HCT116 (cell line): ENCODE measurements around the gene C16orf74. TPM values are rescaled to one million over a fixed set of nuclear protein-coding genes. Genes with fewer than 3 reads are reported as not detected.

ENCODE experiments used
- ATAC-seq: fragments of 200-7000 bp; cut with Tn5 transposase; 2 replicates; pipeline ENCODE4 v1.9.1; 2020; ENCODE audit warnings: mild to moderate bottlenecking, moderate library complexity
- BruUV-seq: library from RNA; stranded (reverse); fragments of 400-500 nt; replicated peaks from 2 replicates; lab custom pipeline; 2021; lab: Mats Ljungman, UMichigan
- CTCF ChIA-PET: fragments of 300-600 bp; sonication (Branson Sonifier 250); formaldehyde crosslinking; loops from one replicate; lab custom pipeline; 2021; ENCODE audit warnings: antibody characterized with exemption; lab: Charles Lee
- POLR2A ChIA-PET: fragments of 300-600, 350-600 bp; sonication (Branson Sonifier 250); formaldehyde crosslinking; loops from one replicate; lab custom pipeline; 2021; ENCODE audit warnings: antibody characterized with exemption; lab: Charles Lee
- RAD21 ChIA-PET, 2 experiments: fragments of 300-600 bp; sonication (Branson Sonifier 250); formaldehyde crosslinking; loops; one replicate each; lab custom pipeline; 2023; ENCODE audit warnings: low total read pairs in 2 of 2; ENCODE audit not compliant: uncharacterized antibody in 2 of 2, unreplicated experiment in 2 of 2, low non-redundant PET in 1 of 2; lab: Charles Lee
- DNase-seq: peaks from one replicate; pipeline ENCODE4 v3.0.0-alpha.2; 2010; ENCODE audit warnings: low read depth, low spot score
- H2AFZ ChIP-seq: fragments of 200-600 bp; shearing (Covaris generic), sonication (generic); 2 replicates; pipeline ENCODE4 v1.6.1; 2017; ENCODE audit warnings: low read depth, mixed run types, mixed read lengths, antibody characterized with exemption, low read length; ENCODE audit not compliant: poor library complexity, severe bottlenecking
- H3K27ac ChIP-seq: 2 replicates; pipeline ENCODE4 v1.5.1; 2012; ENCODE audit warnings: low read depth, low read length
- H3K27me3 ChIP-seq: fragments of 200-600 bp; sonication (generic); 2 replicates; pipeline ENCODE4 v1.6.1; 2016; ENCODE audit warnings: mixed run types, low read length, mixed read lengths; ENCODE audit not compliant: insufficient read depth
- H3K36me3 ChIP-seq, 2 experiments: fragments of 200-500 bp in 1 of 2; fragments of 200-600 bp in 1 of 2; sonication (Bioruptor generic) in 1 of 2; sonication (generic) in 1 of 2; 2 replicates each; pipeline versions ENCODE4 v1.5.1 to v1.6.1; 2014 to 2016; ENCODE audit warnings: low read length in 2 of 2, inconsistent platforms in 1 of 2, mixed read lengths in 1 of 2, mixed run types in 1 of 2; ENCODE audit not compliant: insufficient read depth in 2 of 2, control insufficient read depth in 1 of 2
- H3K4me1 ChIP-seq, 2 experiments: fragments of 200-600 bp in 1 of 2; sonication (generic) in 1 of 2; 2 replicates each; pipeline versions ENCODE4 v1.5.1 to v1.6.1; 2012 to 2017; ENCODE audit warnings: low read length in 2 of 2, inconsistent platforms in 1 of 2, mild to moderate bottlenecking in 1 of 2, mixed read lengths in 1 of 2, mixed run types in 1 of 2, moderate library complexity in 1 of 2; ENCODE audit not compliant: insufficient read depth in 2 of 2, control insufficient read depth in 1 of 2
- H3K4me2 ChIP-seq: fragments of 200-600 bp; sonication (generic); 2 replicates; pipeline ENCODE4 v1.6.1; 2017; ENCODE audit warnings: mixed run types, low read length, mixed read lengths
- H3K4me3 ChIP-seq, 2 experiments: fragments of 200-600 bp in 1 of 2; sonication (generic) in 1 of 2; replicated peaks in 1 of 2; 2 replicates each; pipeline ENCODE4 v1.5.1; 2011 to 2016; ENCODE audit warnings: low read length in 2 of 2, control low read depth in 1 of 2, low read depth in 1 of 2, mild to moderate bottlenecking in 1 of 2, mixed read lengths in 1 of 2, mixed run types in 1 of 2
- H3K79me2 ChIP-seq: fragments of 200-600 bp; sonication (generic); 2 replicates; pipeline ENCODE4 v1.6.1; 2017; ENCODE audit warnings: mild to moderate bottlenecking, mixed run types, low read length, moderate library complexity, mixed read lengths; ENCODE audit not compliant: insufficient read depth
- H3K9ac ChIP-seq: fragments of 200-600 bp; sonication (generic); 2 replicates; pipeline ENCODE4 v1.6.1; 2016; ENCODE audit warnings: low read length, mixed read lengths
- H3K9me2 ChIP-seq: fragments of 200-600 bp; sonication (generic), shearing (Covaris generic); 2 replicates; pipeline ENCODE4 v1.6.1; 2017; ENCODE audit warnings: mixed run types, mild to moderate bottlenecking, moderate library complexity; ENCODE audit not compliant: insufficient read depth
- H3K9me3 ChIP-seq, 2 experiments: fragments of 200-500 bp in 1 of 2; fragments of 200-600 bp in 1 of 2; sonication (Bioruptor generic) in 1 of 2; sonication (generic) in 1 of 2; 2 replicates each; pipeline ENCODE4 v1.6.1; 2014 to 2017; ENCODE audit warnings: low read length in 2 of 2, mixed read lengths in 2 of 2, inconsistent platforms in 1 of 2, low read depth in 1 of 2, mild to moderate bottlenecking in 1 of 2, mixed run types in 1 of 2, moderate library complexity in 1 of 2; ENCODE audit not compliant: control insufficient read depth in 1 of 2, insufficient read depth in 1 of 2
- H4K20me1 ChIP-seq: fragments of 200-600 bp; sonication (generic), shearing (Covaris generic); 2 replicates; pipeline ENCODE4 v1.6.1; 2017; ENCODE audit warnings: mixed run types, mild to moderate bottlenecking, moderate library complexity; ENCODE audit not compliant: insufficient read depth
- CBX3 ChIP-seq: IDR thresholded peaks from 2 replicates; pipeline ENCODE4 v1.6.1; 2012; ENCODE audit warnings: low read depth
- CTCF ChIP-seq, 3 experiments: fragments of 200-600 bp in 1 of 3; sonication (generic) in 1 of 3; IDR thresholded peaks in 2 of 3; conservative IDR thresholded peaks in 1 of 3; 2 replicates each; pipeline ENCODE4 v1.5.1; 2012 to 2017; ENCODE audit warnings: low read depth in 2 of 3, low read length in 2 of 3, antibody characterized with exemption in 1 of 3, borderline replicate concordance in 1 of 3, control low read depth in 1 of 3, mild to moderate bottlenecking in 1 of 3, mixed read lengths in 1 of 3, mixed run types in 1 of 3, moderate library complexity in 1 of 3; ENCODE audit not compliant: insufficient read depth in 1 of 3
- EGR1 ChIP-seq: IDR thresholded peaks from 2 replicates; pipeline ENCODE4 v1.6.1; 2012; ENCODE audit warnings: low read depth
- ELF1 ChIP-seq: IDR thresholded peaks from 2 replicates; pipeline ENCODE4 v1.6.1; 2012; ENCODE audit warnings: low read depth, borderline replicate concordance
- EZH2 ChIP-seq: fragments of 200-600 bp; sonication (generic); IDR thresholded peaks from 2 replicates; pipeline ENCODE4 v1.6.1; 2017; ENCODE audit warnings: antibody characterized with exemption, mixed run types
- EZH2phosphoT487 ChIP-seq: fragments of 200-600 bp; IDR thresholded peaks from 2 replicates; pipeline ENCODE4 v1.6.1; 2018; ENCODE audit warnings: antibody characterized with exemption, borderline replicate concordance
- FOSL1 ChIP-seq: IDR thresholded peaks from 2 replicates; pipeline ENCODE4 v1.6.1; 2012; ENCODE audit warnings: low read depth
- JUND ChIP-seq: IDR thresholded peaks from 2 replicates; pipeline ENCODE4 v1.6.1; 2012
- POLR2A ChIP-seq: IDR thresholded peaks from 2 replicates; pipeline ENCODE4 v1.7.0; 2011; ENCODE audit warnings: borderline replicate concordance; ENCODE audit not compliant: insufficient read depth, insufficient read length; ENCODE audit errors: extremely low read depth
- REST ChIP-seq: IDR thresholded peaks from 2 replicates; pipeline ENCODE4 v1.6.1; 2012; ENCODE audit warnings: low read depth
- SIN3A ChIP-seq: IDR thresholded peaks from 2 replicates; pipeline ENCODE4 v1.6.1; 2012; ENCODE audit warnings: low read depth
- SP1 ChIP-seq: IDR thresholded peaks from 2 replicates; pipeline ENCODE4 v1.6.1; 2012; ENCODE audit warnings: low read depth
- SRF ChIP-seq: IDR thresholded peaks from 2 replicates; pipeline ENCODE4 v1.6.1; 2012; ENCODE audit warnings: low read depth
- TCF7L2 ChIP-seq: IDR thresholded peaks from 2 replicates; pipeline ENCODE4 v1.7.0; 2011; ENCODE audit warnings: borderline replicate concordance, inconsistent platforms; ENCODE audit not compliant: insufficient read depth, insufficient read length; ENCODE audit errors: extremely low read depth
- YY1 ChIP-seq: IDR thresholded peaks from 2 replicates; pipeline ENCODE4 v1.6.1; 2011; ENCODE audit warnings: low read length, low read depth, moderate library complexity, mild to moderate bottlenecking; ENCODE audit not compliant: insufficient replicate concordance; ENCODE audit errors: extremely low read depth
- ZBTB33 ChIP-seq: IDR thresholded peaks from 2 replicates; pipeline ENCODE4 v1.6.1; 2011; ENCODE audit warnings: mild to moderate bottlenecking, low read length, moderate library complexity; ENCODE audit not compliant: insufficient replicate concordance; ENCODE audit errors: extremely low read depth
- ZFX ChIP-seq: fragments of 450-650 bp; IDR thresholded peaks from 2 replicates; pipeline ENCODE4 v1.6.1; 2017
- ZNF274 ChIP-seq: fragments of 200-500 bp; sonication (Bioruptor generic); IDR thresholded peaks from 2 replicates; pipeline ENCODE4 v1.6.1; 2014; ENCODE audit warnings: mild to moderate bottlenecking, low read depth, low read length, inconsistent platforms
- intact Hi-C: fragments of 100-400 bp; cut with micrococcal nuclease; formaldehyde crosslinking; loops from 2 replicates; pipeline ENCODE4 v1.10.0; 2022
- total RNA-seq: library from RNA; stranded (reverse); gene quantifications from one replicate; pipeline ENCODE4 v1.2.1, GENCODE V29; 2021; ENCODE audit not compliant: unreplicated experiment
- TF ChIP-seq, protein P1 (sequence below): IDR thresholded peaks from 2 replicates; pipeline ENCODE4 v1.6.1; 2012

C16orf74 gene
- total RNA-seq, 1 experiment from 2014 or later: 30.0 TPM

DNA sequence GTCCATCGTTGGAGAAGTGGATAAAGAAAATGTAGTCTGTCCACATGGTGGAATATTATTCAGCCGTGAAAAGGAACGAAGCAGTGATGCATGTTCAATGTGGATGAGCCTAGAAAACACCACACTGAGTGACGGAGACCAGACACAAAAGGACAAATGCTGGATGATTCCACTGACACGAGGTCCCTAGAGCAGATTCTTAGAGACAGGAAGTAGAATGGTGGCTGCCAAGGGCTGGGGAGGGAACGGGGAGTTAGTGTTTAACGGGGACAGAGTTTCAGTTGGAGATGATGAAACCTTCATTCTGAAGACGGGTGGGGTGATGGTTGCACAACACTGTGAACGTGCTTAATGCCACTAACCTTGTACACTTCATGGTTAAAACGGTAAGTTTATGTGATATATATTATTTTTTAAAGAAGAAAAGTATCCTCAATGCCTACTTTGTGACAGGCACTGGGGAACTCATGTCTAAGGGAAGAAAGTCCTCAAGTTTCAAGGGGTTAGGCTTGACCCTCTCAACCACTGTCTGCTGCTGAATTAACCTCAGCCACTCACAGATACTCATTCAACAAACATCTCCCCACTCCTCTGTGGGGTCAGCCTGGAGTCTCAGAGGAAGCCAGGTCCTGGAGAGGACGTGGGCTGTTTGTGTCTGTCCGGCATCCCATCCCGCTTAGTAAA lies 17.6 kb downstream of the C16orf74 start:
- intact Hi-C loops: no loop called here
- Histone ChIP-seq H3K4me2 (no peak overlapping the region), H3K36me3 (no peaks in the 10 kb centered on the region; a peak in 1 of 4 replicates), H3K4me1 (no peaks in the 10 kb centered on the region), H3K9ac (no peak overlapping the region), H3K9me2 (no peaks in the 10 kb centered on the region), H3K9me3 (no peaks in the 10 kb centered on the region), H3K79me2 (no peaks in the 10 kb centered on the region; the same call in 1 of the 2 replicates), H2AFZ (no peak overlapping the region), H3K27ac (no peak overlapping the region), H3K27me3 (no peaks in the 10 kb centered on the region), H3K4me3 (no peak overlapping the region), H4K20me1 (no peaks in the 10 kb centered on the region)
- no peak for DNase-seq
- BruUV-seq: no TSS peak
- POLR2A ChIA-PET: no interaction called here
- no peak for TF ChIP-seq ZBTB33
- no peak for TF ChIP-seq REST
- TF ChIP-seq EGR1: no peak
- TF ChIP-seq, protein P1, sequence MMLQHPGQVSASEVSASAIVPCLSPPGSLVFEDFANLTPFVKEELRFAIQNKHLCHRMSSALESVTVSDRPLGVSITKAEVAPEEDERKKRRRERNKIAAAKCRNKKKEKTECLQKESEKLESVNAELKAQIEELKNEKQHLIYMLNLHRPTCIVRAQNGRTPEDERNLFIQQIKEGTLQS: no peak
- no peak for TF ChIP-seq SIN3A
- TF ChIP-seq SP1: no peak
- no peak for TF ChIP-seq FOSL1
- no peak for TF ChIP-seq ZFX
- TF ChIP-seq EZH2phosphoT487: no peak
- no peak for TF ChIP-seq CBX3
- TF ChIP-seq EZH2: no peak
- no peak for TF ChIP-seq TCF7L2
- no peak for TF ChIP-seq YY1
- TF ChIP-seq SRF: no peak
- no peak for TF ChIP-seq POLR2A
- TF ChIP-seq JUND: no peak
- no peak for TF ChIP-seq CTCF (IDR thresholded peaks at IDR 0.05 in 2 of 3, conservative IDR thresholded peaks at IDR 0.05 in 1 of 3; ENCODE audit: borderline replicate concordance in 1 of 3, insufficient read depth in 1 of 3, low read depth in 2 of 3, low read length in 2 of 3)
- no peak for TF ChIP-seq ELF1
- no peak for TF ChIP-seq ZNF274
- ATAC-seq: peak; percentile 24
- CTCF ChIA-PET: no interaction called here
- RAD21 ChIA-PET: no interaction called here
